HG03175 (cell line): Measurements from ENCODE around the gene ZNF367.
"Not testable (repeated sequence)": the region's sequence is repeated elsewhere in the genome, so short reads cannot be mapped to it uniquely, and the experiment has no call there.

Experiments
- ATAC-seq: cut with Tn5 transposase; IDR thresholded peaks from one replicate; pipeline ENCODE4 v1.9.1; 2021; ENCODE audit warnings: mild to moderate bottlenecking, moderate library complexity; ENCODE audit not compliant: unreplicated experiment

ZNF367 gene

GRCh38 chr9:96375507-96375906, 42.7 kb downstream of the ZNF367 start:
- ATAC-seq, result not testable (repeated sequence)

GRCh38 chr9:96367943-96368342, 50.2 kb downstream of the ZNF367 start:
- ATAC-seq, result no peak

- no peak for ATAC-seq
Observed at GRCh38 chr9:96363175-96363967, 54.8 kb downstream of the ZNF367 start.

DNA sequence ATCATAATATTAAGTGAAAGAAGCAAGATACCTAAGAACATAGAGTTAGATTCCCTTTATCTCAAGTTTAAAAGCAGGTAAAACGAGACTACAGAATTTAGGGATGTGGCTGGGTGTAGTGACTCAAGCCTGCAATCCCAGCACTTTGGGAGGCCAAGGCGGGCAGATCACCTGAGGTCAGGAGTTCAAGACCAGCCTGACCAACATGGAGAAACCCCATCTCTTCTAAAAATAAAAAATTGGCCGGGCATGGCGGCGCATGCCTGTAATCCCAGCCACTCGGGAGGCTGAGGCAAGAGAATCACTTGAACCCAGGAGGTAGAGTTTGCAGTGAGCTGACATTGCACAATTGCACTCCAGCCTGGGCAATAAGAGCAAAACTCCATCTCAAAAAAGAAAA, 56.1 kb downstream of the ZNF367 start:
- not testable (repeated sequence) for ATAC-seq

- no peak for ATAC-seq
Observed at GRCh38 chr9:96361668-96362067, 56.5 kb downstream of the ZNF367 start.

GRCh38 chr9:96360976-96361375, 57.2 kb downstream of the ZNF367 start:
- no peak for ATAC-seq

DNA sequence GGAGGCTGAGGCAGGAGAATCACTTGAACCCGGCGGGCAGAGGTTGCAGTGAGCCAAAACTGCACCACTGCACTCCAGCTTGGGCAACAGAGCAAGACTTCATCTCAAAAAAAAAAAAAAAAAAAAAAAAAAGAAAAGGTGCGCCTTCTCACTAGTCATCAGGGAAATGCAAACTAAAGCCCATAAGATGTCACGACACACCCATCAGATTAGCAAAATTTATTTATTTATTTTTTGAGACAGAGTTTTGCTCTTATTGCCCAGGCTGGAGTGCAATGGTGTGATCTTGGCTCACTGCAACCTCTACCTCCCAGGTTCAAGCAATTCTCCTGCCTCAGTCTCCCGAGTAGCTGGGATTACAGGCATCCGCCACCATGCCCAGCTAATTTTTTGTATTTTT, 57.6 kb downstream of the ZNF367 start:
- not testable (repeated sequence) for ATAC-seq

GRCh38 chr9:96350866-96351265, 67.3 kb downstream of the ZNF367 start:
- no peak for ATAC-seq

- ATAC-seq, result no peak
Observed at GRCh38 chr9:96348261-96348660, 69.9 kb downstream of the ZNF367 start.

GRCh38 chr9:96345551-96345950, 72.6 kb downstream of the ZNF367 start:
- ATAC-seq, result no peak

DNA sequence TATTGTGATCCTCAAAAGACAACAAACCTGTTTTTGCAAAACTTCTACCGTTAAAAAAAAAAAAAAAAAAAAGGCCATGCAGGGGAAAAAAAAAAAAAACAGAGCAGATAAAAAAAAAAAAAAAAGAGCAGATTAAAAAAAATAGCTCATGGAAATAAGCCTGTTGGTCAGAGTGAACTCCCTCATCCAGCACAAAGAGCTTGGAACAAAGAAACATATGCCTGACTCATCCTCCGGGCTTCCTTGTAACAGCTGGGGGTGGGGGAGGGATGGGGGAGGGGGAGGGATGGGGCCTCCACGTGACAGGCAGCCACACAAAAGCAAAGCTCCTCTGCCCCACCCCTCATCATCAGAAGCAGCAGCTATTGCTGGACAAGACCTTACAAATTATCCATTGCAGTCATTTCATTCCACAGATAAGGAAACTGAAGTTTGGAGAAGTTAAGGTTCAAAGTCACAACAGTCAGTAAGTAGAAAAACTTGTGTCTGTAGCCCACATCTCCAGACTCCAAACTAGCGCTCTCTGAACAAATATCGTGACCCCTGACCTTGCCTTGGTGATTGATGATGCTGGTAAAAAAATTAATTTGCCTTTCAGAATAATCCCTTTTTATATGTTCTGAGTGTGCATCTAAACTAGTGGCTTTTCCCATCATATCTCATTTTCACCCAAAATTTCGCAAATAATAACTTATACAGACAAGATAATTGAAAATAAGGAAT, 73.6 kb downstream of the ZNF367 start:
- no peak for ATAC-seq

DNA sequence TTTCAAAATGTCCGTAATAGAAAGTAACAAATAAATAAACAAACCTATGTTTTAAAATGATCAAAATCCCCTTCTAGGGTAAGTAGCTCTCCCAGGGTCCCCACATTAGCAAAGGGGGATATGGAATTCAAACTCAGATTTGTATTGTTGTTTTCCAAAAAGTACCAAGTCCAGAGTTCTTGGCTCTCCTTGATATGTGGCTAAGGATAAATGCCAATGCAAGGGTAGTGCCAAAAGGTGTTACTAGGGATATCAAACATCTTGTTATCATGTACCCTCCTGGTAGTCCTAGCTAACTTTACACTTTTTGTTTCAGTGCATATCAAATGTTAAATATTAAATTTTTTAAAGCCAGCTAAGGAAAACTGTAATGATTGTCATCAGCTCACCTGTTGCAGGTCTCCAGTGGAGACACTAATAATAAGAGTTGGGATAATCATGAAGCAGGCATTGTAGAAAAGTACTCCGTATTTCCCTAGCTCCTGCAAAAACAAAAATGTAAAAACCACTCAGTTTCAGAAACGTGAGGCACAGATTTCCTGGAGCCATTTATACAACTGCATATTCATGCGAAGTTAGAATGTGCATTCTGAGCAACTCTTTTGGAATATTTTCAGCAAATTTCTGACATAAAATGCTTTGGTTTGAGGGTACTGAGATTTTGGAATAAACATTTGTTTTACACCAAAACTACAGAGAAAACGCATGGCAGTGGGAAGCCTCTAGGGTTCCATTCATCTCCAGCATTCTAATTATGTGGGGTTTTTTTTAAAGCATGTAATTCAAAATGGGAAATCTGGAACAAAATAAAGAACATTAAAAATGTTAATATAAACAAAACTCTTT, 74.4 kb downstream of the ZNF367 start:
- ATAC-seq, result no peak

GRCh38 chr9:96342571-96343245, 75.5 kb downstream of the ZNF367 start:
- no peak for ATAC-seq

DNA sequence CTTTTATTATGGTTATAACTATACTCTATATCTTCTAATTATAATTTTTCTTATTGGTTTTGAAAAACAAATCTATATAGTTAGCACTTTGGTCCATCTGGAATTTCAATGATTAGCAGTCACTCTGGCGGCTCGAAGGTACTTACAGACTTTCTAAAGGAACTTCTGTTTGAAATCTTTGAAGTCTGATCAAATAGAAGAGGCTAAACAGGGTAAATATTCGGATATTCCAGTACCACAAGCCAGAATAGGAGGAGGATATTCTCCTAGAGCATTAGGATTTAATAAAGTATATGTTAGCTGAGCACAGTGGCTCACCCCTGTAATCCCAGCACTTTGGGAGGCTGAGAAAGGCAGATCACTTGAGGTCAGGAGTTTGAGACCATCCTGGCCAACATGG, 77.5 kb downstream of the ZNF367 start:
- ATAC-seq, result no peak

DNA sequence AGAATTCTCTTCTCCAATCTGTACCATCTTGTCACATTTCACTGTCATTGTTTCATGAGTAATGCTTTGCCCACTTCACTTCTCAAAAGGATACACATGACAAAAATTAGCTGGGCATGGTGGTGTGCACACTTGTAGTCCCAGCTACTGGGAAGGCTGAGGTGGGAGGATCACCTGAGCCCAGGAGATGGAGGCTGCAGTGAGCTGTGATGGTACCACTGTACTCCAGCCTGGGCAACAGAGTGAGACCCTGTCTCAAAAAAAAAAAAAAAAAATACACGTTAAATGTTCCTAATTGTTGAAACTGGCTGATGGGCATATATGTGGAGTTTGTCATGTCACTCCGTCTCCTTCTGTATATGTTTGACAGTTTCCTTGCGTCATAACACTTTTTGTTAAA, 79.9 kb downstream of the ZNF367 start:
- ATAC-seq, result no peak
